ENCODE measurements around the gene WDR88. TPM values are rescaled to one million over a fixed set of nuclear protein-coding genes. Genes with fewer than 3 reads are reported as not detected.

WDR88 gene
- total and polyA plus RNA-seq, 2 donors (not counting 3 experiments of a cell fraction or from before 2014, with no cell fraction given), result not detected

DNA sequence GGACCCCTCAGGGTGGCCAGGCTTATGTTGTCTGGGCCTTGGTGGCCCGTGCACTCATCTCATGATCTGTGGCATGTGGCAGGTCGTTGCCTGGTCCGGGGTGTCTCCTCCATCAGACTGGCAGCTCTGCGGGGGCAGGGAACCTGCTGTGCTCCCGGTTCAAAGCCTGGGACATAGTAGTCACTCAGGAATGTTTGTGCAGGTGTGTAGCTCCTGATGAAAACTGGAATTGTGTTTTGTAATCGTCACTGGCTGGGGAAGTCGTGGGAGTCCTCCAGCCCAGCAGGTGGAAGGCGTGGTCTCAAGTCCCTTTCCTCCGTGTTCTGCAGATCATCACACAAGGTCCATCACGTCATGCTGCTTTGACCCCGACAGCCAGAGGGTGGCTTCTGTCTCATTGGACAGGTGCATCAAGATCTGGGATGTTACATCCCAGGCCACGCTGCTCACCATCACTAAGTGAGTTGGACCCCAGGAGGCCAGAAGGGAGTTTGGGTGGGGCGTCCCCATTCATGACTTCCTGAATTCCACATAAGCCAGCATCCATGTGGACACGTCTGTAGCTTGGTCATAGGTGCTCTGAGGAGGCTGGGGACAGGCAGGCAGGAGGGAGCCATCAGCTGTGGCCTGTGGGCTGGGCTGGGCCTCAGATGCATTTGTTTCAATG lies 19.1 kb downstream of the WDR88 start:
- ChIA-PET POLR2A (no interaction called here), CTCF (interaction anchor here (3.2 kb wide), 1 partner anchor 33 kb away, joined by 17 read pairs; no protein-coding TSS in a partner anchor)
- no peaks in the 10 kb centered on the region for H3K27me3 ChIP-seq (ENCODE audit: control insufficient read depth in 2 of 2, insufficient read depth in 2 of 2, low read length in 2 of 2)
- H3K36me3 ChIP-seq (ENCODE audit: control insufficient read depth in 2 of 2, extremely low read depth in 1 of 2, insufficient read depth in 2 of 2, low read length in 2 of 2), result no peaks in the 10 kb centered on the region
- intact Hi-C loops (cut with micrococcal nuclease) (no loop called here), dilution Hi-C loops (cut with MboI; ENCODE audit: extremely low pct_ligation_motif_present, low sequenced_read_pairs) (no loop called here)
- no peak overlapping the region for H3K4me2 ChIP-seq (ENCODE audit: insufficient read depth, low read length)
- H3K4me1 ChIP-seq (ENCODE audit: control insufficient read depth, extremely low read depth, insufficient read depth, low read length), result no peaks in the 10 kb centered on the region
- no peaks in the 10 kb centered on the region for H3K9me1 ChIP-seq (replicated peaks; ENCODE audit: control insufficient read depth, extremely low read depth, insufficient read depth, low read length)
- TF ChIP-seq, protein P1, sequence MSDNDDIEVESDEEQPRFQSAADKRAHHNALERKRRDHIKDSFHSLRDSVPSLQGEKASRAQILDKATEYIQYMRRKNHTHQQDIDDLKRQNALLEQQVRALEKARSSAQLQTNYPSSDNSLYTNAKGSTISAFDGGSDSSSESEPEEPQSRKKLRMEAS (IDR thresholded peaks at IDR 0.05; ENCODE audit: insufficient read depth, insufficient read length), result no peak
- TF ChIP-seq POLR2AphosphoS5 (IDR thresholded peaks at IDR 0.05; ENCODE audit: insufficient read depth, low read depth, low read length) (no peak), FOS (IDR thresholded peaks at IDR 0.05; ENCODE audit: borderline replicate concordance, insufficient read depth, low read length) (no peak), EZH2 (IDR thresholded peaks at IDR 0.05; ENCODE audit: borderline replicate concordance, low read depth, low read length, severe bottlenecking) (no peak), MYC (IDR thresholded peaks at IDR 0.05; ENCODE audit: low read depth, low read length) (no peak), POLR2A (IDR thresholded peaks at IDR 0.05; ENCODE audit: low read depth, low read length) (no peak), GATA2 (IDR thresholded peaks at IDR 0.05; ENCODE audit: insufficient read depth, insufficient read length, low read depth, low read length) (no peak), JUN (IDR thresholded peaks at IDR 0.05; ENCODE audit: borderline replicate concordance, insufficient read depth, insufficient read length, low read depth) (no peak)
- TF ChIP-seq, protein P2, sequence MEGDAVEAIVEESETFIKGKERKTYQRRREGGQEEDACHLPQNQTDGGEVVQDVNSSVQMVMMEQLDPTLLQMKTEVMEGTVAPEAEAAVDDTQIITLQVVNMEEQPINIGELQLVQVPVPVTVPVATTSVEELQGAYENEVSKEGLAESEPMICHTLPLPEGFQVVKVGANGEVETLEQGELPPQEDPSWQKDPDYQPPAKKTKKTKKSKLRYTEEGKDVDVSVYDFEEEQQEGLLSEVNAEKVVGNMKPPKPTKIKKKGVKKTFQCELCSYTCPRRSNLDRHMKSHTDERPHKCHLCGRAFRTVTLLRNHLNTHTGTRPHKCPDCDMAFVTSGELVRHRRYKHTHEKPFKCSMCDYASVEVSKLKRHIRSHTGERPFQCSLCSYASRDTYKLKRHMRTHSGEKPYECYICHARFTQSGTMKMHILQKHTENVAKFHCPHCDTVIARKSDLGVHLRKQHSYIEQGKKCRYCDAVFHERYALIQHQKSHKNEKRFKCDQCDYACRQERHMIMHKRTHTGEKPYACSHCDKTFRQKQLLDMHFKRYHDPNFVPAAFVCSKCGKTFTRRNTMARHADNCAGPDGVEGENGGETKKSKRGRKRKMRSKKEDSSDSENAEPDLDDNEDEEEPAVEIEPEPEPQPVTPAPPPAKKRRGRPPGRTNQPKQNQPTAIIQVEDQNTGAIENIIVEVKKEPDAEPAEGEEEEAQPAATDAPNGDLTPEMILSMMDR (IDR thresholded peaks at IDR 0.05; ENCODE audit: extremely low read depth in 1 of 2, insufficient read depth in 1 of 2, low read depth in 1 of 2, low read length in 2 of 2), result no peak
- H2AFZ ChIP-seq (ENCODE audit: low read depth, low read length), result no peak overlapping the region
- BruUV-seq (replicated peaks), result no TSS peak
- no peaks in the 10 kb centered on the region for H3K79me2 ChIP-seq (ENCODE audit: control insufficient read depth, insufficient read depth, low read length)
- H3K4me3 ChIP-seq (replicated peaks in 1 of 3; ENCODE audit: insufficient read depth in 1 of 3, low read depth in 1 of 3, low read length in 3 of 3), result no peak overlapping the region
- no peaks in the 10 kb centered on the region for H4K20me1 ChIP-seq (replicated peaks; ENCODE audit: control insufficient read depth, extremely low read depth, insufficient read depth, low read length)
- FAIRE-seq, result no peak
- H3K9ac ChIP-seq (replicated peaks; ENCODE audit: extremely low read depth, insufficient read depth, low read length), result no peak overlapping the region
- H3K27ac ChIP-seq (ENCODE audit: insufficient read depth, low read depth, low read length), result no peak overlapping the region
- no peak for DNase-seq (ENCODE audit: low read depth, low spot score)
- no peaks in the 10 kb centered on the region for H3K9me3 ChIP-seq (replicated peaks; ENCODE audit: control insufficient read depth, insufficient read depth, low read length)
